ENCODE measurements around the gene ESYT1. TPM values are rescaled to one million over a fixed set of nuclear protein-coding genes. Genes with fewer than 3 reads are reported as not detected.

The ESYT1 gene
- total and polyA plus RNA-seq, 5 donors = 29.1 to 38.5 (median 32.1) TPM

DNA sequence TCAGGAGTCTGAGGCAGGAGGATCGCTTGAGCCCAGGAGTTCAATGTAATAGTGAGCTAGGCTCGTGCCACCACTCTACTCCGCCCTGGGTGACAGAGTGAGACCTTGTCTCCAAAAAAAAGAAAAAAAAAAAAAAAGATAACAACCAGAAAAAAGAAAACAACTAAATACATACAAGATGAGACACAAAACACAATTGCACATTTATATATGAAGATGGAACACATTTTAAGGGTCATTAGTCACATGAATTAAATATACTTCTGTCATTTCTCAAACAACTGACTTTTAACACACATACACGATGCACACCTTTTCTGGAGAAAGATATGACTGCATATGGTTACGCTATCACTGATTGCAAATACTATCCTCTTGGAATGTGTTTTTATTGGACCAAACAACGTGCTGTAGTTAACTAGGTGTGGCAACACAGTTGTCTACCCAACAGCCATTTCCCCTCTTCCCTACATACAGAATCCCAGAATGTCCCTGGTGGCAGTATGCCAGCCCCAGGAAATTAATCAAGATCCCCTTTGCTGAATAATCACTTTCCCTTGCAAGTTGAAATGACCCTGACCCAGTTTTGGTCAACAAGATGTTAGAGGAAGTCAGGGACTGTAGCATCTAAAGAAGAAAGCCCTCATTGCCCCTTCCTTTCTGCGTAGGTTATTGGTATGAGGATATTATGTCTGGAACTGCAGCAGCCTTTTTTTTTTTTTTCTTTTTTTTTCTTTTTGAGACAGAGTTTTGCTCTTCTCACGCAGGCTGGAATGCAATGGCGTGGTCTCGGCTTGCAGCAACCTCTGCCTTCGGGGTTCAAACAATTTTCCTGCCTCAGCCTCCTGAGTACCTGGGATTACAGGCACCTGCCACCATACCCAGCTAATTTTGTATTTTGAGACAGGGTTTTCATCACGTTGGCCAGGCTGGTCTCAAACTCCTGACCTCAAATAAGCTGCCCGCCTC is 18.7 kb downstream of the ESYT1 start:
- peak; percentile 32 to 48 for ATAC-seq
- H3K9me3 ChIP-seq (ENCODE audit: control insufficient read depth, low read length) = no peaks in the 10 kb centered on the region
- peak in 1 of 3 donors; percentile 38 for DNase-seq
- no peak overlapping the region for H3K4me3 ChIP-seq (ENCODE audit: low read length)
- no peaks in the 10 kb centered on the region for H3K27me3 ChIP-seq (ENCODE audit: control insufficient read depth, insufficient read depth)
- intact Hi-C loops (cut with DNase I) = no loop called here
- 61% methylated on average over 13 of the region's 13 CpGs for WGBS
- peak overlapping the region; percentile 82 for H3K27ac ChIP-seq (ENCODE audit: low read length)
- peaks cover 6% of the 10 kb centered on the region for H3K4me1 ChIP-seq (ENCODE audit: control insufficient read depth, insufficient read depth, low read length)

DNA sequence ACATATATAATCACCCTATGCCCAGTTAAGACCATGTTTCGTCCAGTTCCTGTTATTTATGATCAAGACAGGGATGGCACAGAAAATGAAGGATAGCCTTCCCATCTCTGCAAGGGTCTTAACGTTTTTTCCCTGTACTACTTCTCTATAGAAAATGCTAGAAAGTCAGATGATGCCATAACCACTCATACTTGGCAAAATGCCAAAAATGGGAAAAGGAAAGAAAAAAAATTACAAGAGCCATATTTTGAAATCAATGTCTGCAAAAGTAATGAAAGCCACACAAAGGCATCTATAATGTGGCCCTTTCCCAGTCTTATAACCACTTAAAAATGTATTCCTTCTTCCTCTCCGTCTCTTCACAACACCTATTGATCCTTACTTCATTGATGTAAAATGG is 22.5 kb downstream of the ESYT1 start:
- 67% methylated on average over 3 of the region's 3 CpGs for WGBS
- intact Hi-C loops (cut with DNase I) = no loop called here
- Histone ChIP-seq H3K27ac (ENCODE audit: low read length) (no peak overlapping the region), H3K27me3 (ENCODE audit: control insufficient read depth, insufficient read depth) (no peaks in the 10 kb centered on the region), H3K4me1 (ENCODE audit: control insufficient read depth, insufficient read depth, low read length) (peaks cover 5% of the 10 kb centered on the region), H3K4me3 (ENCODE audit: low read length) (no peak overlapping the region), H3K9me3 (ENCODE audit: control insufficient read depth, low read length) (no peaks in the 10 kb centered on the region)
- ATAC-seq = no peak
- no peak for DNase-seq

DNA sequence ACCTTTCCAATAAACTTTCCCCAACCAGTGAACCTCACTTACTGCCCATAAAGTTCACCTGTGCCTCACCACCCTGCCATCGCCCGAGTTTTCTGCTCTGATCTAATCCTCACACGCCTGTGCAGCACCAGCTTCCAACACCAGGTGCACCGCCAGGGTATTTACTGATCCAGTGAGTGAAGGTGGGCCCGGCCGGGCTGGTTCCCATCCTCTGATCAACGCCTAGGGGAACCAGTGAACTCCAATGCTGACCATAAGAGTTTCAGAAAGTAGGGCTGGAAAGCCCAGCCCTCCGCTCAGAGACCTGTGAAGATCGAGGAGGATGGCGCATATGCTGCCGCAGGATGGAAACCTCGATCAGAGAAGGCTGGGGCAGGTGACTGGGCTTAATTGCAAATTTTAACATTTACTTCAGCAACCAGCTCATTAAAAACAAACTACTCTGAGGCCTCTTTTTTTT is 23.6 kb downstream of the ESYT1 start:
- H3K27me3 ChIP-seq (ENCODE audit: control insufficient read depth, insufficient read depth) = no peaks in the 10 kb centered on the region
- intact Hi-C loops (cut with DNase I) = no loop called here
- H3K4me1 ChIP-seq (ENCODE audit: control insufficient read depth, insufficient read depth, low read length) = peaks cover 5% of the 10 kb centered on the region
- WGBS = 10% methylated on average over 12 of the region's 12 CpGs
- DNase-seq (peak in 1 of 3 donors; percentile 63), ATAC-seq (peak; percentile 15 to 31)
- peak overlapping the region; percentile 97 for H3K4me3 ChIP-seq (ENCODE audit: low read length)
- H3K9me3 ChIP-seq (ENCODE audit: control insufficient read depth, low read length) = no peaks in the 10 kb centered on the region
- H3K27ac ChIP-seq (ENCODE audit: low read length) = peak overlapping the region; percentile 74

- intact Hi-C loops (cut with DNase I) = no loop called here
- H3K27ac ChIP-seq (ENCODE audit: low read length) = peak within 1 kb of the TSS; percentile 74
- DNase-seq = peak; percentile 95 to 98 (median 97)
- no peaks in the 10 kb centered on the region for H3K9me3 ChIP-seq (ENCODE audit: control insufficient read depth, low read length)
- under 1% methylated on average over 37 of the region's 37 CpGs for WGBS
- H3K4me3 ChIP-seq (ENCODE audit: low read length) = peak within 1 kb of the TSS; percentile 97
- peaks cover 5% of the 10 kb centered on the region for H3K4me1 ChIP-seq (ENCODE audit: control insufficient read depth, insufficient read depth, low read length)
- peak; percentile 96 for ATAC-seq
- no peaks in the 10 kb centered on the region for H3K27me3 ChIP-seq (ENCODE audit: control insufficient read depth, insufficient read depth)
Measured at GRCh38 chr12:56152132-56152755, 24.2 kb downstream of the ESYT1 start, which contains the start of gene MYL6B. MYL6B (plus strand) TSS chr12:56152587; CDS start chr12:56153919, 1,332 bp downstream.

DNA sequence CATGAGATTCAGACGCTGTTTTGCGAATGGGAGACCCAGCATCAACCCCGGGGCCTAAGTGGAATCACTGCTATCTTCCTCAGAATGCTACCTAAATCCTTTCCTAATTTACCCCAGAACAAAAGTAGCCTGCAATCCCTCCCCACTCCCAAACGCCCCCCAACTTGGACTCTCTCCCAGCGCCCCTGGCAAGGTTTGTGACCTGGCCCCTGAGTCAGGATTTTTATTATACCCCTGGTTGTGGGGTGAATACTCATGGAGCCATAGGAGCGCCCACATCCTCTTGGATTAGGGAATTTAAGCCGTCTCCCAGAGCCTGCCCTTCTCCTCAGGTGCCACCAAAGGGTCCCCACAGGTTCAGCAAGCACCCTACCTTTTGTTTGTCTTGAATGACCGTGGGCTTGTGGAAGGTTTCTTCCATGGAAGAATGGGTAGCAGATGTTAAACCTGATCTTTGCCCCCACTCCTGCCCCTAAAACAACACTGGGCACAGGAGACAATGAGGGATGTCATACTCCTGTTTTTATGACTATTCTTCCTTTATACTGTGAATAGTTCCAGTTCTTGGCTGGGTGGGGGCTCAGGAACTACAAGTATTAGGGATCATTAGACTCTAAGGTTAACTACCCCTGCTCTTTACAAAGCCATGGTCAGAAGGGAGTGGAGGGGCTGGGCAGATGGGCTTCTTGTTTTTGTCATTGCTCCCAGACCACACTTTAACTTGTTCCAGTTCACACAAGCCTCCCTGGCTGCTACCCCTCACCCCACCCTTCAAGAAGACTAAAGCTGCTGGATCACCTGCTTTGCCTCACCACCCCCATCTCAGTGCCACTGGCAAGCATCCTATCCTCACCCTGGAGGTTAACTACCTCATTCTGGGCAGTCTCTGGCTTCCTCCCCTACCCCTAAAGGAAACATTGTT is 24.9 kb downstream of the ESYT1 start:
- no peak for ATAC-seq
- Histone ChIP-seq H3K27me3 (ENCODE audit: control insufficient read depth, insufficient read depth) (no peaks in the 10 kb centered on the region), H3K9me3 (ENCODE audit: control insufficient read depth, low read length) (no peaks in the 10 kb centered on the region), H3K4me3 (ENCODE audit: low read length) (peak overlapping the region; percentile 97), H3K27ac (ENCODE audit: low read length) (peak overlapping the region; percentile 74), H3K4me1 (ENCODE audit: control insufficient read depth, insufficient read depth, low read length) (peaks cover 5% of the 10 kb centered on the region)
- peak in 1 of 3 donors; percentile 49 for DNase-seq
- intact Hi-C loops (cut with DNase I) = no loop called here
- WGBS = 11% methylated on average over 8 of the region's 8 CpGs

DNA sequence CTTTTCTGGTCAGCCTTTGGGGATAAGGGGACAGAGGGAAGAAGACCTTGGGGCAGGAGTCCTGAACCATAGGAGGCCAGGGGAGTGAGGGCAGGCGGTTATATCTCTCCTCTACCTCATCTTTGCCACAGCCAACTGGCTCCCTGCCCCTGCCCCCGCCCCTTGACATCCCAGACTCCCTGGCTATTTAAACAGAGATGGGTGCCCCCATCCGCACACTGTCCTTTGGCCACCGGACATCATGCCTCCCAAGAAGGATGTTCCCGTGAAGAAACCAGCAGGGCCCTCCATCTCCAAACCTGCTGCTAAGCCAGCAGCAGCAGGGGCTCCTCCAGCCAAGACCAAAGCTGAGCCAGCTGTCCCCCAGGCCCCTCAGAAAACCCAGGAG is 25.6 kb downstream of the ESYT1 start:
- intact Hi-C loops (cut with DNase I) = no loop called here
- H3K4me3 ChIP-seq (ENCODE audit: low read length) = no peak overlapping the region
- 72% methylated on average over 5 of the region's 5 CpGs for WGBS

GRCh38 chr12:56154246-56154771 is 26.2 kb downstream of the ESYT1 start:
- no peak overlapping the region for H3K4me3 ChIP-seq (ENCODE audit: low read length)
- 97% methylated on average over 1 of the region's 1 CpG for WGBS
- no peak overlapping the region for H3K27ac ChIP-seq (ENCODE audit: low read length)
- peaks cover 5% of the 10 kb centered on the region for H3K4me1 ChIP-seq (ENCODE audit: control insufficient read depth, insufficient read depth, low read length)
- no peaks in the 10 kb centered on the region for H3K27me3 ChIP-seq (ENCODE audit: control insufficient read depth, insufficient read depth)
- intact Hi-C loops (cut with DNase I) = no loop called here
- H3K9me3 ChIP-seq (ENCODE audit: control insufficient read depth, low read length) = no peaks in the 10 kb centered on the region
- no peak for ATAC-seq
- DNase-seq = peak in 1 of 3 donors; percentile 10

More for the DNA sequence above, 25.6 kb downstream of the ESYT1 start:
- DNase-seq = peak in 1 of 3 donors; percentile 64
- Histone ChIP-seq H3K27me3 (ENCODE audit: control insufficient read depth, insufficient read depth) (no peaks in the 10 kb centered on the region), H3K27ac (ENCODE audit: low read length) (no peak overlapping the region), H3K4me1 (ENCODE audit: control insufficient read depth, insufficient read depth, low read length) (peaks cover 5% of the 10 kb centered on the region), H3K9me3 (ENCODE audit: control insufficient read depth, low read length) (no peaks in the 10 kb centered on the region)
- no peak for ATAC-seq

DNA sequence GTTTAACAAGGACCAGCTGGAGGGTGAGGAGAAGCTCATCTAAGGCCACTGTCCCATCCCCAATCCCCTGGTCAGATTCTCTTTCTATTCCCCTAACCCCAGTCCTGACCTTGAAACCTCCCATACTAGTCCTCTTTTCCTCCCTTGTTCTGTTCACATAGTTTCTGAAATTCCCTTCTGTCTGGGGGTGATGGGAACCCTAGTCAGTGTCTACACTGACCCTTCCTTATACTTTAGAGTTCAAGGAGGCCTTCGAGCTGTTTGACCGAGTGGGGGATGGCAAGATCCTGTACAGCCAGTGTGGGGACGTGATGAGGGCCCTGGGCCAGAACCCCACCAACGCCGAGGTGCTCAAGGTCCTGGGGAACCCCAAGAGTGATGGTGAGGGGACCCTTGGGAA is 26.8 kb downstream of the ESYT1 start:
- 88% methylated on average over 5 of the region's 5 CpGs for WGBS
- peaks cover 5% of the 10 kb centered on the region for H3K4me1 ChIP-seq (ENCODE audit: control insufficient read depth, insufficient read depth, low read length)
- no peaks in the 10 kb centered on the region for H3K27me3 ChIP-seq (ENCODE audit: control insufficient read depth, insufficient read depth)
- no peaks in the 10 kb centered on the region for H3K9me3 ChIP-seq (ENCODE audit: control insufficient read depth, low read length)
- ATAC-seq = no peak
- intact Hi-C loops (cut with DNase I) = loop anchor here in 1 of 4 donors (5.0 kb wide), 1 partner anchor 38 kb away; the partner anchor contains the start of genes RPL41 and ZC3H10
- DNase-seq = peak in 1 of 3 donors; percentile 18
- H3K4me3 ChIP-seq (ENCODE audit: low read length) = no peak overlapping the region
- no peak overlapping the region for H3K27ac ChIP-seq (ENCODE audit: low read length)

- 87% methylated on average over 11 of the region's 11 CpGs for WGBS
- Histone ChIP-seq H3K27ac (ENCODE audit: low read length) (no peak overlapping the region), H3K27me3 (ENCODE audit: control insufficient read depth, insufficient read depth) (no peaks in the 10 kb centered on the region), H3K4me3 (ENCODE audit: low read length) (no peak overlapping the region), H3K4me1 (ENCODE audit: control insufficient read depth, insufficient read depth, low read length) (peaks cover 5% of the 10 kb centered on the region), H3K9me3 (ENCODE audit: control insufficient read depth, low read length) (no peaks in the 10 kb centered on the region)
- no peak for ATAC-seq
- DNase-seq = peak in 1 of 3 donors; percentile 25
- intact Hi-C loops (cut with DNase I) = loop anchor here in 1 of 4 donors (5.0 kb wide), 1 partner anchor 38 kb away; the partner anchor contains the start of genes RPL41 and ZC3H10
Measured at GRCh38 chr12:56155256-56155845, 27.3 kb downstream of the ESYT1 start.

Measured in right cardiac atrium (tissue), 5 donors.